ENCODE data around the gene C1orf226. TPM values are rescaled to one million over a fixed set of nuclear protein-coding genes. Genes with fewer than 3 reads are reported as not detected.
"Not testable (repeated sequence)": the region's sequence is repeated elsewhere in the genome, so short reads cannot be mapped to it uniquely, and the experiment has no call there.

C1orf226 gene
- total RNA-seq, 4 donors from 2014 or later = 0.13 to 4.0 (median 2.3) TPM

DNA sequence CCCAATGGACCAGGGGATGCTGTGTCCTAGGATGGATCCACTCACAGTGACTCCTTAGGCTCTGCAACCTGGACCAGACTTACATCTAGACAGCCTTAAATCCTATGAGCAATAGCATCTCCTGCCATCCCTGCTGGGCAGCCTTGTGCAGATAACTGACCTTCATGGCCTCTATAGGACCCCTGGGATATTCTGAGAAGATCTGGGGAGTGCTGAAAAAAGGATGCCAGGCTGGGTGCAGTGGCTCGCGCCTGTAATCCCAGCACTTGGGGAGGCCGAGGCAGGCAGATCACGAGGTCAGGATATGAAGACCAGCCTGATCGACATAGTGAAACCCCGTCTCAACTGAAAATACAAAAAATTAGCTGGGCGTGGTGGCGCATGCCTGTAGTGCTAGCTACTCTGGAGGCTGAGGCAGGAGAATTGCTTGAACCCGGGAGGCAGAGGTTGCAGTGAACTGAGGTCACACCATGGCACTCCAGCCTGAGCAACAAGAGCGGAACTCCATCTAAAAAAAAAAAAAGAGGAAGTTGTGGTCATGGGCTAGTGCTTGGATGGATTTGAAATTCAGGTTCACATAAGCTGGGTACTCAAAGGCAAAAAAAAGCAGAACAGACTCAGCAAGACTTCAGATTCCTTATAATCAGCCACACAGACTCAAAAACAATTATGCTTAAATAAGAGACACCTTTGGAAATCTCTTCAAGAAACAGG, 41.3 kb downstream of the C1orf226 start:
- intact Hi-C loops (cut with DNase I) = no loop called here
- no peak overlapping the region for H3K4me3 ChIP-seq (replicated peaks in 1 of 3)
- H3K27me3 ChIP-seq = no peaks in the 10 kb centered on the region
- TF ChIP-seq, protein P1, sequence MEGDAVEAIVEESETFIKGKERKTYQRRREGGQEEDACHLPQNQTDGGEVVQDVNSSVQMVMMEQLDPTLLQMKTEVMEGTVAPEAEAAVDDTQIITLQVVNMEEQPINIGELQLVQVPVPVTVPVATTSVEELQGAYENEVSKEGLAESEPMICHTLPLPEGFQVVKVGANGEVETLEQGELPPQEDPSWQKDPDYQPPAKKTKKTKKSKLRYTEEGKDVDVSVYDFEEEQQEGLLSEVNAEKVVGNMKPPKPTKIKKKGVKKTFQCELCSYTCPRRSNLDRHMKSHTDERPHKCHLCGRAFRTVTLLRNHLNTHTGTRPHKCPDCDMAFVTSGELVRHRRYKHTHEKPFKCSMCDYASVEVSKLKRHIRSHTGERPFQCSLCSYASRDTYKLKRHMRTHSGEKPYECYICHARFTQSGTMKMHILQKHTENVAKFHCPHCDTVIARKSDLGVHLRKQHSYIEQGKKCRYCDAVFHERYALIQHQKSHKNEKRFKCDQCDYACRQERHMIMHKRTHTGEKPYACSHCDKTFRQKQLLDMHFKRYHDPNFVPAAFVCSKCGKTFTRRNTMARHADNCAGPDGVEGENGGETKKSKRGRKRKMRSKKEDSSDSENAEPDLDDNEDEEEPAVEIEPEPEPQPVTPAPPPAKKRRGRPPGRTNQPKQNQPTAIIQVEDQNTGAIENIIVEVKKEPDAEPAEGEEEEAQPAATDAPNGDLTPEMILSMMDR (IDR thresholded peaks at IDR 0.05) = no peak
- TF ChIP-seq POLR2A (IDR thresholded peaks at IDR 0.05) = no peak
- 86 to 92% methylated on average over 10 of the region's 10 CpGs for WGBS, 2 donors
- no peak overlapping the region for H3K27ac ChIP-seq
- no peaks in the 10 kb centered on the region for H3K4me1 ChIP-seq
- H3K9me3 ChIP-seq = no peaks in the 10 kb centered on the region
- DNase-seq = no peak
- H3K36me3 ChIP-seq = no peaks in the 10 kb centered on the region

DNA sequence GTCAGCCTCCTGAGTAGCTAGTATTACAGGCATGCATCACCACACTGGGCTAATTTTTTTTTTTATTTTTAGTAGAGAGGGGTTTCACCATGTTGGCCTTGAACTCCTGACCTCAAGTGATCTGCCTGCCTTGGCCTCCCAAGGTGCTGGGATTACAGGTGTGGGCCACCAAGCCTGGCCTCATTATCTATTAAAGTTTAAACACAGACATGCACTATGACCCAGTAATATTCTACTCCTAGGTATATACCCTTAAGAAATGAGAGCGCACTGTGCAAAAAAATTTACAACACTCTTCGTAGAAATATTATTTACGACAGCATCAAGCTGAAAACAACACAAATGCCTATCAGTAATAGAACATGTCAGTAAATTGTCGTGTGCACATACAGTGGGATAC, 49.1 kb downstream of the C1orf226 start:
- H3K36me3 ChIP-seq = no peaks in the 10 kb centered on the region
- no peaks in the 10 kb centered on the region for H3K4me1 ChIP-seq
- H3K9me3 ChIP-seq = no peaks in the 10 kb centered on the region
- intact Hi-C loops (cut with DNase I) = no loop called here
- no peak overlapping the region for H3K4me3 ChIP-seq (replicated peaks in 1 of 3)
- no peak overlapping the region for H3K27ac ChIP-seq
- DNase-seq = no peak
- TF ChIP-seq, protein P1 (IDR thresholded peaks at IDR 0.05) = no peak
- no peak for TF ChIP-seq POLR2A (IDR thresholded peaks at IDR 0.05)
- H3K27me3 ChIP-seq = no peaks in the 10 kb centered on the region
- WGBS, 2 donors = 94 to 96% methylated on average over 4 of the region's 4 CpGs

DNA sequence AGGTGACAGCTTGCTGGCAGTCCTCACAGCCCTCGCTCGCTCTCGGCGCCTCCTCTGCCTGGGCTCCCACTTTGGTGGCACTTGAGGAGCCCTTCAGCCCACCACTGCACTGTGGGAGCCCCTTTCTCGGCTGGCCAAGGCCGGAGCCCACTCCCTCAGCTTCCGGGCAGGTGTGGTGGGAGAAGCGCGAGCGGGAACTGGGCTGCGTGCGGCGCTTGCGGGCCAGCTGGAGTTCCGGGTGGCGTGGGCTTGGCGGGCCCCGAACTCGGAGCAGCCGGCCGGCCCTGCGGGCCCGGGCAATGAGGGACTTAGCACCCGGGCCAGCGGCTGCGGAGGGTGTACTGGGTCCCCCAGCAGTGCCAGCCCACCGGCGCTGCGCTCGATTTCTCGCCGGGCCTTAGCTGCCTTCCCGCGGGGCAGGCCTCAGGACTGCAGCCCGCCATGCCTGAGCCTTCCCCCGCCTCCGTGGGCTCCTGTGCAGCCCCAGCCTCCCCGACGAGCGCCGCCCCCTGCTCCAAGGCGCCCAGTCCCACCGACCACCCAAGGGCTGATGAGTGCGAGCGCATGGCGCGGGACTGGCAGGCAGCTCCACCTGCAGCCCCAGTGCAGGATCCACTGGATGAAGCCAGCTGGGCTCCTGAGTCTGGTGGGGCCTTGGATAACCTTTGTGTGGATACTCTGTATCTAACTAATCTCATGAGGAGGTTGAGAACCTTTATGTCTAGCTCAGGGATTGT, 51.6 kb downstream of the C1orf226 start:
- H3K27ac ChIP-seq; intact Hi-C loops (cut with DNase I); H3K36me3 ChIP-seq; DNase-seq; H3K4me1 ChIP-seq; H3K4me3 ChIP-seq (replicated peaks in 1 of 3); H3K27me3 ChIP-seq; H3K9me3 ChIP-seq: not testable (repeated sequence)
- 84 to 87% methylated on average over 23 to 41 of the region's 47 CpGs for WGBS, 2 donors

MicroRNA genes within 50 kb of the gene (microRNA counts, 767-probe panel; counts per million panel counts)
- microRNA hsa-miR-556-3p = 0 to 2,452 counts per million in 2 donors
- microRNA hsa-miR-556-5p = 0 counts per million in 2 donors

Small RNA genes within 50 kb of the gene (microRNA-seq; reads per million reads assigned to microRNA genes)
- not detected for gene MIR556

Small RNA genes within 50 kb of the gene (small RNA-seq; reads per million reads assigned to genes)
- not detected for gene MIR556
- not detected for gene RNA5SP61

Other genes with a start within 250 kb of the C1orf226 start
- gene SPATA46, start 4.9 kb upstream of the C1orf226 start, total RNA-seq = not detected
- gene SH2D1B, start 30.4 kb downstream of the C1orf226 start, total RNA-seq = not detected
- 10 to 100 TPM; 44.3 to 62.0 (median 57.1) TPM for gene UHMK1, start 116.1 kb downstream of the C1orf226 start, total RNA-seq
- 10 to 100 TPM; 39.2 to 84.7 (median 64.0) TPM for gene UAP1, start 180.0 kb downstream of the C1orf226 start, total RNA-seq

All from thyroid gland (tissue), 4 donors.